ENCODE results near the gene RPL36A.

Gene RPL36A

DNA sequence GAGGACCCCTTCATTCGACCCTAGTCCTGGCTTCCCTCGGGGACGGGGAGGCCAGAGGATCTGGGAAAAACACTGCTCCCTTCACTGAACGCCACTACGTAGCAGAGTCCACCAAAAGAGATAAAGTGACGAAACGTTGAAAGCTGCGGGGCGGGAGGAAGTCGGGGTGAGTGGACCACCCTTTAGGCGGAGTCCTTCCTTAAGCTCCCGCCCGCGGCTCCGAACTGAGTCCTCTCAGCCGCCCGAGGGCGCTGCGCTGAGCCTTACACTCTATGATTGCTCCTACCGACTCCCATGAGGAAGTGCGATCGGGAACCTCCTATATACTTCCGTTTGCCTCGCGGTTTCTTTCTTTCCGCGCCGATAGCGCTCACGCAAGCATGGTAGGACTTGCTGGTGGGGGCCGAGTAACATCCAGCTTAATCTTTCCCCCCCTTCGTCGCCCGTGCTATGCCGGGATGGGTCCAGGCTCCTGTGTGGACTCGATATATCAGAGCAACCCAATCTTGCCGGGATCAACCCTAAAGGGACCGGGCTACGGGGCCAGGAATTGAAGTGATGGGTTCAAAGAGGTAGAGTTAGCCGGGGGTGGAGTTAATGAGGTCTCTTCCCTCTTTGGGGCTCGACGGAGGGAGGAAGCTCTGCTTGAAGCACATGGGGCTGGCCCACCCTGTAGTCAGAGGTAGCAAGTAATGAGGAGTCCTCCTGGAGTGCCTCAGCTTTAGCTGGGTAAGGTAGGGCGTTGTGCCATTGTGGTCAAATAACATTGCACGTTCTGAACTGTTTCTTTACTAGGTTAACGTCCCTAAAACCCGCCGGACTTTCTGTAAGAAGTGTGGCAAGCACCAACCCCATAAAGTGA, at the start of gene RPL36A:
RPL36A (plus strand) TSS at position 348 of the 862 bp plus-strand sequence; CDS start at position 381, 33 bp downstream.
- Histone ChIP-seq H3K4me3 (ENCODE audit: severe bottlenecking) (peak within 1 kb of the TSS; percentile 62), H3K36me3 (ENCODE audit: low read depth) (peaks cover 46% of the 10 kb centered on the region), H3K27me3 (ENCODE audit: insufficient read depth, poor library complexity, severe bottlenecking) (no peaks in the 10 kb centered on the region), H3K9me3 (ENCODE audit: severe bottlenecking) (no peaks in the 10 kb centered on the region), H3K4me1 (ENCODE audit: insufficient read depth, poor library complexity, severe bottlenecking) (no peaks in the 10 kb centered on the region), H3K27ac (ENCODE audit: poor library complexity, severe bottlenecking) (peak within 1 kb of the TSS; percentile 75)
- peak; percentile 81 for DNase-seq (ENCODE audit: low spot score)
- TF ChIP-seq CTCF (IDR thresholded peaks at IDR 0.05; ENCODE audit: poor library complexity, severe bottlenecking): peak; percentile 78
- peak; percentile 96 for ATAC-seq (ENCODE audit: low read depth)

- Histone ChIP-seq H3K27ac (ENCODE audit: poor library complexity, severe bottlenecking) (peak overlapping the region; percentile 57), H3K4me3 (ENCODE audit: severe bottlenecking) (peak overlapping the region; percentile 64), H3K27me3 (ENCODE audit: insufficient read depth, poor library complexity, severe bottlenecking) (no peaks in the 10 kb centered on the region), H3K9me3 (ENCODE audit: severe bottlenecking) (no peaks in the 10 kb centered on the region), H3K36me3 (ENCODE audit: low read depth) (no peaks in the 10 kb centered on the region), H3K4me1 (ENCODE audit: insufficient read depth, poor library complexity, severe bottlenecking) (no peaks in the 10 kb centered on the region)
- TF ChIP-seq CTCF (IDR thresholded peaks at IDR 0.05; ENCODE audit: poor library complexity, severe bottlenecking): no peak
- ATAC-seq (ENCODE audit: low read depth): peak; percentile 40
- DNase-seq (ENCODE audit: low spot score): no peak
These were observed 42.9 kb upstream of the RPL36A start for GRCh38 chrX:101347859-101348451.

GRCh38 chrX:101348452-101349192, 42.2 kb upstream of the RPL36A start, which contains the start of gene TIMM8A:
Gene TIMM8A (minus strand): TSS chrX:101348742. CDS start chrX:101348664, 78 bp downstream.
- peak; percentile 70 for DNase-seq (ENCODE audit: low spot score)
- no peaks in the 10 kb centered on the region for H3K27me3 ChIP-seq (ENCODE audit: insufficient read depth, poor library complexity, severe bottlenecking)
- peak within 1 kb of the TSS; percentile 64 for H3K4me3 ChIP-seq (ENCODE audit: severe bottlenecking)
- TF ChIP-seq CTCF (IDR thresholded peaks at IDR 0.05; ENCODE audit: poor library complexity, severe bottlenecking): no peak
- no peaks in the 10 kb centered on the region for H3K4me1 ChIP-seq (ENCODE audit: insufficient read depth, poor library complexity, severe bottlenecking)
- peak within 1 kb of the TSS; percentile 57 for H3K27ac ChIP-seq (ENCODE audit: poor library complexity, severe bottlenecking)
- H3K9me3 ChIP-seq (ENCODE audit: severe bottlenecking): no peaks in the 10 kb centered on the region
- no peaks in the 10 kb centered on the region for H3K36me3 ChIP-seq (ENCODE audit: low read depth)
- peak; percentile 92 for ATAC-seq (ENCODE audit: low read depth)

- H3K9me3 ChIP-seq (ENCODE audit: severe bottlenecking): no peaks in the 10 kb centered on the region
- H3K4me1 ChIP-seq (ENCODE audit: insufficient read depth, poor library complexity, severe bottlenecking): no peaks in the 10 kb centered on the region
- H3K36me3 ChIP-seq (ENCODE audit: low read depth): no peaks in the 10 kb centered on the region
- TF ChIP-seq CTCF (IDR thresholded peaks at IDR 0.05; ENCODE audit: poor library complexity, severe bottlenecking): no peak
- peak overlapping the region; percentile 57 for H3K27ac ChIP-seq (ENCODE audit: poor library complexity, severe bottlenecking)
- peak overlapping the region; percentile 64 for H3K4me3 ChIP-seq (ENCODE audit: severe bottlenecking)
- no peaks in the 10 kb centered on the region for H3K27me3 ChIP-seq (ENCODE audit: insufficient read depth, poor library complexity, severe bottlenecking)
- ATAC-seq (ENCODE audit: low read depth) (no peak), DNase-seq (ENCODE audit: low spot score) (no peak)
These were observed 41.6 kb upstream of the RPL36A start for GRCh38 chrX:101349193-101349562.

Measured in RWPE2 (cell line).